ENCODE measurements around the gene PICK1. TPM values are rescaled to one million over a fixed set of nuclear protein-coding genes. Genes with fewer than 3 reads are reported as not detected.

PICK1 gene
- total and polyA plus RNA-seq, 10 of the 15 experiments (the other 5 are each of a cell fraction or from before 2014, with no cell fraction given), result 0.07 to 19.2 (median 10.9) TPM

- intact Hi-C loops (cut with micrococcal nuclease; ENCODE audit: unreplicated experiment) (no loop called here), in situ Hi-C loops (cut with MboI) (no loop called here)
- H3K27me3 ChIP-seq (replicated peaks in 1 of 2; ENCODE audit: control insufficient read depth in 2 of 2, insufficient read depth in 2 of 2, low read length in 1 of 2), result no peaks in the 10 kb centered on the region; a peak in 1 of 4 replicates
- H3K4me2 ChIP-seq (ENCODE audit: control insufficient read depth, insufficient read depth), result no peak overlapping the region
- H3K9ac ChIP-seq (ENCODE audit: control insufficient read depth, insufficient read depth, low read length), result no peak overlapping the region
- H4K20me1 ChIP-seq (ENCODE audit: control insufficient read depth, insufficient read depth), result no peaks in the 10 kb centered on the region
- ChIA-PET SMC1A (ENCODE audit: uncharacterized antibody, unreplicated experiment) (no interaction called here), POLR2A (interaction anchor here (0.6 kb wide), 1 partner anchor 33 kb away, joined by 4 read pairs; no protein-coding TSS in a partner anchor), RAD21 (ENCODE audit: unreplicated experiment) (no interaction called here), CTCF (no interaction called here)
- peaks cover 7% of the 10 kb centered on the region; the same call in 1 of the 2 replicates for H3K4me1 ChIP-seq (ENCODE audit: control insufficient read depth, insufficient read depth, low read length)
- no peaks in the 10 kb centered on the region for H3K79me2 ChIP-seq (ENCODE audit: control insufficient read depth, insufficient read depth, low read length)
- BruUV-seq (replicated peaks), result no TSS peak
- no peak overlapping the region for H3K4me3 ChIP-seq
- no peaks in the 10 kb centered on the region for H3K36me3 ChIP-seq (ENCODE audit: control insufficient read depth in 2 of 2, insufficient read depth in 2 of 2, low read length in 1 of 2)
- H2AFZ ChIP-seq (ENCODE audit: control insufficient read depth, low read depth, low read length), result no peak overlapping the region
- H3K9me3 ChIP-seq (replicated peaks; ENCODE audit: control insufficient read depth, insufficient read depth, low read length), result no peaks in the 10 kb centered on the region
- FAIRE-seq, result no peak
- WGBS (ENCODE audit: insufficient coverage, insufficient replicate concordance, low lambda C conversion rate, missing lambda C conversion rate), result 45% methylated on average over 16 of the region's 16 CpGs
- DNase-seq (ENCODE audit: low read depth, low spot score), result no peak
- ATAC-seq, result no peak
- H3K27ac ChIP-seq (ENCODE audit: control insufficient read depth, insufficient read depth), result no peak overlapping the region
- TF ChIP-seq HSF1 (IDR thresholded peaks at IDR 0.05; ENCODE audit: low read depth, low read length) (no peak), ZNF207 (IDR thresholded peaks at IDR 0.05; ENCODE audit: borderline replicate concordance) (no peak), RELA (IDR thresholded peaks at IDR 0.05; ENCODE audit: borderline replicate concordance, partially characterized antibody) (no peak), MEF2B (IDR thresholded peaks at IDR 0.05; ENCODE audit: partially characterized antibody, poor library complexity, severe bottlenecking) (no peak), BCL11A (IDR thresholded peaks at IDR 0.05; ENCODE audit: low read depth, low read length) (no peak), EGR1 (IDR thresholded peaks at IDR 0.05; ENCODE audit: borderline replicate concordance in 1 of 2, low read depth in 2 of 2, low read length in 2 of 2) (no peak), CBX3 (IDR thresholded peaks at IDR 0.05; ENCODE audit: borderline replicate concordance, low read depth) (no peak), SIN3A (IDR thresholded peaks at IDR 0.05; ENCODE audit: low read depth, low read length) (no peak), YBX1 (IDR thresholded peaks at IDR 0.05) (no peak), RBBP5 (conservative IDR thresholded peaks at IDR 0.05) (no peak), IKZF1 (conservative IDR thresholded peaks at IDR 0.05) (no peak), NR2C2 (IDR thresholded peaks at IDR 0.05; ENCODE audit: borderline replicate concordance, control insufficient read depth, insufficient read length, low read depth) (no peak), NFYB (IDR thresholded peaks at IDR 0.05; ENCODE audit: insufficient read depth, low read depth, low read length) (no peak), PRDM15 (CRISPR knock-in tag; IDR thresholded peaks at IDR 0.05) (no peak), SPI1 (IDR thresholded peaks at IDR 0.05; ENCODE audit: borderline replicate concordance, insufficient read depth, low read depth, low read length) (no peak)
- TF ChIP-seq, protein P1, sequence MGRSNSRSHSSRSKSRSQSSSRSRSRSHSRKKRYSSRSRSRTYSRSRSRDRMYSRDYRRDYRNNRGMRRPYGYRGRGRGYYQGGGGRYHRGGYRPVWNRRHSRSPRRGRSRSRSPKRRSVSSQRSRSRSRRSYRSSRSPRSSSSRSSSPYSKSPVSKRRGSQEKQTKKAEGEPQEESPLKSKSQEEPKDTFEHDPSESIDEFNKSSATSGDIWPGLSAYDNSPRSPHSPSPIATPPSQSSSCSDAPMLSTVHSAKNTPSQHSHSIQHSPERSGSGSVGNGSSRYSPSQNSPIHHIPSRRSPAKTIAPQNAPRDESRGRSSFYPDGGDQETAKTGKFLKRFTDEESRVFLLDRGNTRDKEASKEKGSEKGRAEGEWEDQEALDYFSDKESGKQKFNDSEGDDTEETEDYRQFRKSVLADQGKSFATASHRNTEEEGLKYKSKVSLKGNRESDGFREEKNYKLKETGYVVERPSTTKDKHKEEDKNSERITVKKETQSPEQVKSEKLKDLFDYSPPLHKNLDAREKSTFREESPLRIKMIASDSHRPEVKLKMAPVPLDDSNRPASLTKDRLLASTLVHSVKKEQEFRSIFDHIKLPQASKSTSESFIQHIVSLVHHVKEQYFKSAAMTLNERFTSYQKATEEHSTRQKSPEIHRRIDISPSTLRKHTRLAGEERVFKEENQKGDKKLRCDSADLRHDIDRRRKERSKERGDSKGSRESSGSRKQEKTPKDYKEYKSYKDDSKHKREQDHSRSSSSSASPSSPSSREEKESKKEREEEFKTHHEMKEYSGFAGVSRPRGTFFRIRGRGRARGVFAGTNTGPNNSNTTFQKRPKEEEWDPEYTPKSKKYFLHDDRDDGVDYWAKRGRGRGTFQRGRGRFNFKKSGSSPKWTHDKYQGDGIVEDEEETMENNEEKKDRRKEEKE (IDR thresholded peaks at IDR 0.05), result no peak
These were observed 26.7 kb upstream of the PICK1 start for GRCh38 chr22:38030311-38031133.
